Panc1 (cell line): Measurements from ENCODE around the gene NRK.

Source experiments
- CTCF ChIP-seq: fragments of 450-650 bp; IDR thresholded peaks from 2 replicates; pipeline ENCODE4 v1.5.1; 2017; ENCODE audit warnings: mild to moderate bottlenecking
- POLR2AphosphoS5 ChIP-seq: IDR thresholded peaks from 2 replicates; pipeline ENCODE4 v1.6.1; 2012; ENCODE audit warnings: mild to moderate bottlenecking, low read depth, low read length, moderate library complexity
- REST ChIP-seq, 2 experiments: IDR thresholded peaks; 2 replicates each; pipeline ENCODE4 v1.6.1; 2011 to 2012; ENCODE audit warnings: low read depth in 2 of 2, control low read depth in 1 of 2, low read length in 1 of 2, mild to moderate bottlenecking in 1 of 2, moderate library complexity in 1 of 2; ENCODE audit not compliant: insufficient read depth in 1 of 2
- SIN3A ChIP-seq: IDR thresholded peaks from 2 replicates; pipeline ENCODE4 v1.6.1; 2012; ENCODE audit warnings: low read depth, mild to moderate bottlenecking, low read length, moderate library complexity, borderline replicate concordance; ENCODE audit not compliant: insufficient read depth

GRCh38 chrX:105816517-105816916, 5.8 kb upstream of the NRK start:
- no peak for TF ChIP-seq CTCF
- TF ChIP-seq POLR2AphosphoS5 = no peak
- TF ChIP-seq SIN3A = no peak
- TF ChIP-seq REST (IDR thresholded peaks at IDR 0.05; ENCODE audit: insufficient read depth in 1 of 2, low read depth in 2 of 2, low read length in 1 of 2) = no peak
